Gastroesophageal sphincter (tissue), 4 donors: ENCODE results near the gene HORMAD1. TPM values are rescaled to one million over a fixed set of nuclear protein-coding genes. Genes with fewer than 3 reads are reported as not detected.

Experiments used
- ATAC-seq: fragments of 150-250 bp; one replicate; pipeline ENCODE4 v1.9.1; 2016; ENCODE audit warnings: mild to moderate bottlenecking, moderate library complexity
- H3K27ac ChIP-seq, 4 donors: fragments of 200-600 bp; sonication (generic) in 3 of 4; 1 replicate in 3 of 4; 2 replicates in 1 of 4; pipeline ENCODE4 v1.5.1; 2016 to 2019
- H3K27me3 ChIP-seq: fragments of 200-600 bp; sonication (generic); one replicate; pipeline ENCODE4 v1.5.1; 2019
- H3K36me3 ChIP-seq, 2 donors: fragments of 200-600 bp; sonication (generic); one replicate each; pipeline ENCODE4 v1.5.1; 2019; ENCODE audit warnings: control low read depth in 1 of 2
- H3K4me1 ChIP-seq, 3 donors: fragments of 200-600 bp; sonication (generic); 1 replicate in 2 of 3; 2 replicates in 1 of 3; pipeline ENCODE4 v1.5.1; 2016 to 2019; ENCODE audit warnings: control low read depth in 2 of 3
- H3K4me3 ChIP-seq, 2 donors: fragments of 200-600 bp; sonication (generic); one replicate each; pipeline ENCODE4 v1.5.1; 2019; ENCODE audit warnings: mild to moderate bottlenecking in 1 of 2, moderate library complexity in 1 of 2
- H3K9me3 ChIP-seq, 3 donors: fragments of 200-600 bp; sonication (generic); one replicate each; pipeline ENCODE4 v1.5.1; 2017 to 2019; ENCODE audit warnings: control low read depth in 2 of 3
- CTCF ChIP-seq, 4 experiments: fragments of 200-600 bp in 2 of 4; fragments of 450-650 bp in 2 of 4; sonication (generic) in 1 of 4; IDR thresholded peaks; one replicate each; pipeline ENCODE4 v1.5.1; 2017 to 2019; ENCODE audit warnings: antibody characterized with exemption in 4 of 4, mild to moderate bottlenecking in 2 of 4, moderate library complexity in 2 of 4
- EP300 ChIP-seq: sonication (generic); formaldehyde crosslinking; IDR thresholded peaks from one replicate; pipeline ENCODE4 v1.6.1; 2017; ENCODE audit warnings: antibody characterized with exemption, mild to moderate bottlenecking
- POLR2A ChIP-seq, 2 donors: fragments of 450-650 bp; IDR thresholded peaks; one replicate each; pipeline ENCODE4 v1.6.1; 2017; ENCODE audit warnings: antibody characterized with exemption in 2 of 2, mild to moderate bottlenecking in 2 of 2, moderate library complexity in 1 of 2
- POLR2AphosphoS5 ChIP-seq: sonication (generic); formaldehyde crosslinking; IDR thresholded peaks from one replicate; pipeline ENCODE4 v1.6.1; 2017; ENCODE audit warnings: antibody characterized with exemption
- WGBS, 2 donors: methylation state at CpG; one replicate each; pipeline ENCODE4 v1.1.5; 2018; ENCODE audit warnings: low coverage in 1 of 2; 5-methylcytosine and 5-hydroxymethylcytosine counted together
- total RNA-seq, 4 donors: library from RNA; depleted of rRNA; stranded (reverse); fragments of >200 nt; gene quantifications; one replicate each; pipeline ENCODE4 v1.1.0, GENCODE V29; 2016

The HORMAD1 gene
- total RNA-seq, 4 donors from 2014 or later, result 0.94 to 1.6 TPM; not detected in 2

GRCh38 chr1:150678988-150679387 is 41.7 kb downstream of the HORMAD1 start:
- no peak for TF ChIP-seq CTCF (IDR thresholded peaks at IDR 0.05)
- no peak for TF ChIP-seq POLR2AphosphoS5
- no peak for TF ChIP-seq EP300
- TF ChIP-seq POLR2A (IDR thresholded peaks at IDR 0.05), result no peak
- H3K27me3 ChIP-seq, result no peaks in the 10 kb centered on the region
- H3K4me3 ChIP-seq, result no peak overlapping the region
- WGBS, 2 donors, result 100% methylated on average over 1 of the region's 1 CpG
- no peak for ATAC-seq
- no peaks in the 10 kb centered on the region for H3K4me1 ChIP-seq
- no peaks in the 10 kb centered on the region for H3K9me3 ChIP-seq
- peaks cover 0 to 44% of the 10 kb centered on the region in 2 donors for H3K36me3 ChIP-seq
- no peak overlapping the region for H3K27ac ChIP-seq

GRCh38 chr1:150674881-150675280 is 45.8 kb downstream of the HORMAD1 start:
- Histone ChIP-seq H3K27ac (no peak overlapping the region), H3K27me3 (no peaks in the 10 kb centered on the region), H3K36me3 (peaks cover 0 to 30% of the 10 kb centered on the region in 2 donors), H3K9me3 (no peaks in the 10 kb centered on the region), H3K4me3 (no peak overlapping the region), H3K4me1 (no peaks in the 10 kb centered on the region)
- WGBS, 2 donors, result 89 to 90% methylated on average over 4 of the region's 4 CpGs
- ATAC-seq, result no peak
- TF ChIP-seq POLR2A (IDR thresholded peaks at IDR 0.05) (no peak), POLR2AphosphoS5 (no peak), CTCF (IDR thresholded peaks at IDR 0.05) (no peak), EP300 (no peak)

DNA sequence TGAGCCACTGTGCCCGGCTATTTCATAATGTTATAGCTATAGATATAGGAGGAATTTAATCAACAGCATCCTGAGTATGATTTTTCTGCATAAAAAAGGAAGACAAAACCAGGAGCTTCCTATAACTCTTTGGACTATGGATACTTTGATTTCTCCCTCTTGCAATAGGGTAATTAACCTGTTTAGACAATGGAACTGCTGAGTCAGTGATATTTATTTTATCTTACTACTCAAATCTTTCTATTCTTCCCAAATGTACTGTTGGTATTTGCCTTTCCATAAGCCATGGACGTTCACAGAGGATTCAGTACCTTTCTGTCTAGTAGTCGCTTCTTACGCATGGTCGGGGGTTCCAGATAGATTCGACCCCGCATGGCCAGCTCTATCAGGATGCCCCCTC is 57.4 kb downstream of the HORMAD1 start:
- Histone ChIP-seq H3K4me3 (no peak overlapping the region), H3K27ac (no peak overlapping the region), H3K36me3 (peaks cover 0 to 53% of the 10 kb centered on the region in 2 donors), H3K9me3 (no peaks in the 10 kb centered on the region), H3K4me1 (no peaks in the 10 kb centered on the region), H3K27me3 (no peaks in the 10 kb centered on the region)
- no peak for ATAC-seq
- no peak for TF ChIP-seq EP300
- TF ChIP-seq CTCF (IDR thresholded peaks at IDR 0.05), result no peak
- TF ChIP-seq POLR2AphosphoS5, result no peak
- no peak for TF ChIP-seq POLR2A (IDR thresholded peaks at IDR 0.05)
- WGBS, 2 donors, result 86 to 100% methylated on average over 5 to 7 of the region's 7 CpGs

DNA sequence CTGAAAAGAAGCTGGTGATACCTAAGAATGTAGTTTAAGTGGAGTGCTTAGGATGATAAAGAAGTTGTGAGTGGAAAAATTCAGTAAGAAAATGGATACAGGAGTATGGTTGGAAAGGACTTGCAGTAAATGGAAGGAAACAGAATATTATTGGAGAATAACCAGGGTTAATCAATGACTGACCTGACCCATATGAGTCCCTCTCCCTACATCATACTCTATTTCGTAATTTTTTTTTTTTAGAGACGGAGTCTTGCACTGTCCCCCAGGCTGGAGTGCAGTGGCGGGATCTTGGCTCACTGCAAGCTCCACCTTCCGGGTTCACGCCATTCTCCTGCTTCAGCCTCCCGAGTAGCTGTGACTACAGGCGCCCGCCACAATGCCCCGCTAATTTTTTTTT is 57.9 kb downstream of the HORMAD1 start:
- no peak overlapping the region for H3K27ac ChIP-seq
- H3K4me1 ChIP-seq, result no peaks in the 10 kb centered on the region
- peaks cover 0 to 58% of the 10 kb centered on the region in 2 donors for H3K36me3 ChIP-seq
- TF ChIP-seq CTCF (IDR thresholded peaks at IDR 0.05) (no peak), POLR2A (IDR thresholded peaks at IDR 0.05) (no peak), POLR2AphosphoS5 (no peak), EP300 (no peak)
- H3K9me3 ChIP-seq, result no peaks in the 10 kb centered on the region
- no peak for ATAC-seq
- no peaks in the 10 kb centered on the region for H3K27me3 ChIP-seq
- no peak overlapping the region for H3K4me3 ChIP-seq
- 94% methylated on average over 7 of the region's 9 CpGs; no CpG with 5 or more reads in 1 of the 2 donors for WGBS, 2 donors

- Histone ChIP-seq H3K27ac (no peak overlapping the region), H3K4me1 (no peaks in the 10 kb centered on the region), H3K36me3 (peaks cover 0 to 67% of the 10 kb centered on the region in 2 donors), H3K27me3 (no peaks in the 10 kb centered on the region), H3K9me3 (no peaks in the 10 kb centered on the region), H3K4me3 (no peak overlapping the region)
- TF ChIP-seq POLR2AphosphoS5, result no peak
- TF ChIP-seq EP300, result no peak
- TF ChIP-seq CTCF (IDR thresholded peaks at IDR 0.05), result no peak
- TF ChIP-seq POLR2A (IDR thresholded peaks at IDR 0.05), result no peak
- no peak for ATAC-seq
- 89 to 95% methylated on average over 5 of the region's 5 CpGs for WGBS, 2 donors
Measured at GRCh38 chr1:150661156-150661555, 59.5 kb downstream of the HORMAD1 start.
